HG02610 (cell line): ENCODE measurements around the gene LHX6.
A peak's percentile ranks its signal among the peaks of the same experiment; 100 is the strongest.

Experiments used
- ATAC-seq: cut with Tn5 transposase; IDR thresholded peaks from one replicate; pipeline ENCODE4 v1.9.1; 2021; ENCODE audit warnings: mild to moderate bottlenecking, moderate library complexity; ENCODE audit not compliant: unreplicated experiment

LHX6 gene

DNA sequence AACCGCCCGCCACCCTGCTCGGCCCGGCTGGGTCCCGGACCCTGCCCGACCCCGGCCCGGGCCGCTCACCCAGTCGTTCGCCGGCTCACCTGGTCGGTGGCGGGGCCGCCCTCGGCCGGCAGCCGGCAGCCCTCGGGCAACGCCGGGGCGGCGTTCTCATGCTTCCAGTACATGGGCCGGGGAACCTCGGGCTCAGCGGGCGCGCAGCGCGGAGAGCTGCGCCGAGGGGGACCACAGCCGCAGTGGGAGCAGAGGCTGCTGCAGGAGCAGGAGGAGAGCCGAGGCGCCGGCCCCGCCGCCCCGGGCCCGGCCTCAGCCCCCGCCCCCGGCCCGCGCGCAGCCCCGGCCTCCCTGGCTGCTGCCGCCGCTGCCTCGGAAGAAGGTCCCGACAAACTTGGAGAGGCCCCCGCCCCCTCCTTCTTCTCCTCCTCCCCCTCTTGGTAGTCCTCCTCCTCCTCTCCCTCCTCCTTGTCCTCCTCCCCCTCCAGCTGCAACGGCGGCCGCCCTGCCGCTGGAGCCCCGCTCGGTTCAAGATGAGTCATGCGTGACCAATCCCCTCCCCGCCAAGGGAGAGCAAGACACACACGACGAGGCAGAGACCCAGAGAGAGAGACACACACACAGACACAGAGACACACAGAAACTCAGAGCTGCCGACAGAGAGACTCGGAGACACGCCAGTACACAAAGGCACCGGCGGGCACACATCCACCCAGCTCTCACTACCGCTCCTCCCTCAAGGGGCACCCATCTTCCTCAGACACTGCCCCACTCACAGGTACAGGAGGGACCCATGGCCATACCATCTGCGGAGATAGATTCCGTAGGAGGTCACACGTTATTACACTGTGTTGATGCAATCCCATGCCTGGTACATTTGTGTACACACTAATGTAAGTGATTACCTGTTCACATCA lies at the start of gene LHX6:
Gene LHX6 (minus strand): TSS at position 390 of the 917 bp plus-strand sequence. CDS start 217 bp downstream, at position 173.
- no peak for ATAC-seq

DNA sequence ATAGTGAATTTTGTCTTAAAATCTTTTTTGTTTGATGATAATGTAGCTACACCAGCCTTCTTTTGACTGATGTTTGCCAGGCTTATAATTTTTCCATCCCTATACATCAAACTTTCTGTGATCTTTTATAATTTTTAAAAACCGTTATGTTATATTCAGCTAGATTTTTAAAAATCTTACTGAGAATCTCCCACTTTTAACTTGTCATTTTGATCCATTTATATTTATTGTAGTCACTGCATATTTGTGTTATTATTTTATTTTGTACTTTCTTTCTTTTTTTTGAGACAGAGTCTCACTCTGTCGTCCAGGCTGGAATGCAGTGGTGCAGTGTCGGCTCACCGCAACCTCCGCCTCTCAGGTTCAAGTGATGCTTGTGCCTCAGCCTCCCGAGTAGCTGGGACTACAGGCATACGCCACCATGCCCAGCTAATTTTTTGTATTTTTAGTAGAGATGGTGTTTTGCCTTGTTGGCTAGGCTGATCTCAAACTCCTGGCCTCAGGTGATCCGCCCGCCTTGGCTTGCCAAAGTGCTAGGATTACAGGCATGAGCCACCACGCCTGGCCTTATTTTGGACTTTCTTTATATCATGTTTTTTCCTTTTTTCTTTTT lies 48.6 kb upstream of the LHX6 start:
- ATAC-seq, result no peak

DNA sequence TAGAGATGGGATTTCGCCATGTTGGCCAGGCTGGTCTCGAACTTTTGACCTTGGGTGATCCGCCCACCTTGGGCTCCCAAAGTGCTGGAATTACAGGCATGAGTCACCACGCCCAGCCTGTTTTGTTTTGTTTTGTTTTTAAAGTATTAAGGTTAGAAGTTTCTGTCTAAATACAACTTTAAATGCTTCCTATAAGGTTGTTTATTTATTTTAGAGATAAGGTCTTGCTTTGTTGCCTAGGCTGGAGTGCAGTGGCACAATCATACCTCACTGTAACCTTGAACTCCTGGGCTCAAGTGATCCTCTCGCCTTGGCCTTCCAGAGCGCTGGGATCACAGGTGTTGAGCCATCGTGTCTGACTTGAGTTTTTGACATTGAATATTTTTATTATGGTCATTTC lies 47.3 kb upstream of the LHX6 start:
- no peak for ATAC-seq

DNA sequence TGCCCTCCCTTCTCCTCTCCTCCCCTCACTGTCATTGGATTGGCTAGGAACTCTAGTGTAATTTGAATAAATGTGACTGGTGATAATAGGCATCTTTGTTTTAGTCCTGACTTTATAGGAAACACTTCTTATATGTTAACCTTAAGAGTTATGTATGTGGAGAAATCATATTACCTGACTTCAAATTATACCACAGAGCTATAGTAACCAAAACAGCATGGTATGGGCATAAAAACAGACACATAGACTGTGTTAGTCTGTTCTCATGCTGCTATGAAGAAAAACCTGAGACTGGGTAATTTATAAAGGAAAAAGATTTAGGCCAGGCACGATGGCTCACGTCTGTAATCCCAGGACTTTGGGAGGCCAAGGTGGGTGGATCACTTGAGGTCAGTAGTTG lies 45.3 kb upstream of the LHX6 start:
- ATAC-seq, result no peak

DNA sequence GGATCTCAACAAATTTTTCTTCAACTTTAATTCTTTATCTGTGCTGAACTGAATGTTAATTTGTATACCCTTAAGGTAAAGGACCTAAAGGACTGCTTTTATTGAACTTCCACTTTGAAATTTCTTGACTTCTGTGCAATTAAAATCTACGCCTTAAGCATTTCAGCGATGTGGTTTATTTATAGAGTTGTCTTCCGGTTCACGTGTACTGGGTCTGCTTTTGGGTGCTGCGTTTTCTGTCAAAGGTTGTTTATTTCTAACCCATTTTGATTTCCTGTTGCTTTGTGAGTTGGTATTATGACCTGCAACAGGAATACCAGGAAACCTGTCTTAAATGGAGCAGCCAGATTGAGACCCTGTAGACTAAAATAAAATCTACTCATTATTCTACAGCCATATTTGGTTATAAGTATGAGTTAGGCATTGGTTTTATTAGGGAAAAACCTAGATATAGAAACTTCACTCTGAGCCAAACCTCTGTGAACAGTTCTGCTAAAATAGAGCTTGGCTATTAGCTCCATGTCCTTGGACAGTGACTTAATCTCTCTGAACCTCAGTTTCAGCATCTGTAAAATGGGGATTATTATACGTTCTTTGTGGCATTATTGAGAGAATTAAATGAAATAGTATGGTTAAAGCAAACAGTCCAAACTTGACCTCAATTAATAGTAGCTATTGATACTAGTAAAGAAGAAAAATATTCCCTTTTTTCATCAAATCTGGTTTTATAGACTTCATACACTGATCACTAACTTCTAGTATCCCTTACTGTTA lies 39.5 kb upstream of the LHX6 start:
- no peak for ATAC-seq

DNA sequence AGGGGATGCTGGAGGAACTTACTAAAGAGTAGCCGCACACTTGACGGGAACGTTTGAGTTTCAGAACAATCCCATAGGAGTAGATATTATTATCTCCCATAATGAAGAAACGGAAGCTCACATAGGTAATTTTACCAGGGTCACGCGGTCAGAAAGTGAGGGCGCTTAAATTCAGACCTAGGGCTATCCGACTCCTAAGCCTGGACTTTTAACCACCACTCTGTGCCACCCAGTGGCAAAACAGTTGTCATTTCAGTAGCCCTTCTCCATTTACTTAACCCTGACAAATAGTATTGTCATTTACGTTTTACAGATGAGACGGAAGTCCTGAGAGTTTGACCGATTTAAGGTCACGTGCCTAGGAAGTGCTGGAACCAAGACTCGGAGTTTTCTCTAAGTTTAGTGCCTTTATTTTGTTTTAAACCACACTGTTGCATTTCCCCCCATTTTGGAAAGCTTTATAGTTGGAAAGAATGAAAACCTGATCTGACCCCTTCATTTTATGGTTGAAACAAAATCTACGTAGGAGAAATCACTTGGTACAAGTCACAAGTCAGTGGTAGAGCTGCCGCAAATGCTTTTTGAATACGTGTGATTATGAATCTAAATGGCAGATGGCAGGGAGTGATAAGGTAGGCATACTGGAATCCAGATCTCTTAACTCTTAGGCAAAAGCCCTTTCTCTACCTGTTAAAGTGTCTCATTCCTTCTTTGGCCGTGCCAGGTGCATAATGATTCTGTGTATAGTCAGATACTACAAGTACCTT lies 36.6 kb upstream of the LHX6 start:
- peak; percentile 30 for ATAC-seq

DNA sequence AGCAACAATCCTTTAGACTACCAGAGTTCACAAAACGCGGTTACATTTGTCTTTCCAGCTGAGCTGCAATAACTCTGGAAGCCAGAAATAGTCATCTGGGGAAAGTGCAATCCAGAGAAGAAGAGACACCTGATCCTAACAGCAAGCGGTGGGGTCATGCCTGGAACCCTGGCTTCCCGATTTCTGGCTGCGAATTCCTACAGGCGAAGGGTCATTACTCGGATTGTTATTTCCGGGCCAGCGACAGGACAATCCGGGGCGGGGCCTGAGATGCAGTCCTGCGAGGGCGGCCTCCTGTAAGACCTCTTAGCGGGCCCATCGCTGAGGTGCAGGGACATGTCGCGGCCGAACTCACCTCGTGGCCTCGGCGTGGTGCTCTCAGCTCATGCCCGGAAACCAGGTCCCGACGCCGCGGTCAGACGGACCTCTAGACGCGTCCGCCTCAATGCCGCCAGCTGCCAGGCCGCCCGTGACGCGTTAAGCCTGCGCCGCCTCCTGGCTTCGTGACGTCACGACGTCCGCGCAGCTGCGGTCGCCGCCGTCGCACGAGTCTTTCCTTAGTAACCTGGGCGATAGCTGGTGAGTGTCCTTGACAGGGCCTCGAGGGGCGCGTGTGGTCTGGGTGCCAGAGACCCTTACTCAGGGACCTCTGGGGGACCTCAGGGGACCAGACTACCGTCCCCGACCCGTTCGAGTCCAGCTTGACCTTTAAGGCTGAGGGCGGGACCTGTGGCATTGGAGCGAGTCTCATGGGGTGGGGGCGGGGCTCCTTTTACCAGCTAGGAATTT lies 35.8 kb upstream of the LHX6 start, which contains the start of the genes MRRF and RBM18:
Gene MRRF (plus strand): TSS at position 523 of the 789 bp plus-strand sequence. CDS start 6,010 bp downstream, outside the sequence.
Gene RBM18 (minus strand): TSS at position 481 of the 789 bp plus-strand sequence. CDS start 3,348 bp downstream, outside the sequence.
- ATAC-seq, result peak; percentile 91

DNA sequence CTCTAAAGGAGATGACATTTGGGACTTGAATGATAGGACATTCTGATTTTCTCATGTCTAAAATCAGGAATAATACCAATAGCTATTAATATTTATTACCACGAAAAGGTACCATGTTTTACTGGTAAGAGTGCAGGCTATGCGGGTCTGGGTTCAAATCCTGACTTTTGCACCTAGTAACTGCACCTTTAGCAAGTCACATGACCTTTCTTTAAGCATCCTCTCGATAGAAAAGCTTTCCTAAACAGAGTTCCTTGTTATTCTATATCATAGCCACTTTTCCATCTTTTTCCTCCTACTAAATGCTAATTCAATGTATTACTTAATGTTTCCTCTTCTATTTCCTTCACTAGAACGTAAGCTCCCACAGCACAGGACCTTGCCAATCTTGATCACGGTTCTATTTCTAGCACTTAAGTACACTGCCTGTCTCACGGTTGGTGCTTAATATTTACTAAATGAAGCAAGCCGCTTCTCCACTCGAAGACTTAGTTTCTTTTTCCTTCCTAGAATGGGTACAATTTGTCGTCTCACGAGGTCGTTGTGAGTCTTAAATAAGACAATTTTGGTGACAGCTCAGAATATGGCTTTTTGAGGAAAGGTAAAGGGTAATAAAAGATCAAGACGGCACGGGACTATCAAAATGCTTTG lies 35.1 kb upstream of the LHX6 start:
- ATAC-seq, result no peak

DNA sequence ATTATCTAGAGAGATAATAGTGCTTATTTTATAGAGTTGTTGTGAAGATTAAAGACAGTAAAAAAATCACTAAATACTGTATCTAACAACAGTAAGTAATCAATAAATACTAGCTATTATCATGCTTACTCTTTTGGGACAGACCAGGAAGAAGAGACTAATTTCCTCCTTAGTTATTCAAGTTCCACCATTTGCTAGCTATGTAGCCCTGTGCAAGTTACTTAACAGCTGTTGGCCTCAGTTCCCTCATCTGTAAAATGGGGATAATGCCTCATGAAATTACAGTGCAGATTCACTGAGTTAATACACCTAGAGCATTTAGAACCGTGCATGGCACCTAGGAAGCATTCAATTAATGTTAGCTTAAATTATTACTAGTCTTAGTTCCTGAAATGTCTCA lies 33.3 kb upstream of the LHX6 start:
- no peak for ATAC-seq

DNA sequence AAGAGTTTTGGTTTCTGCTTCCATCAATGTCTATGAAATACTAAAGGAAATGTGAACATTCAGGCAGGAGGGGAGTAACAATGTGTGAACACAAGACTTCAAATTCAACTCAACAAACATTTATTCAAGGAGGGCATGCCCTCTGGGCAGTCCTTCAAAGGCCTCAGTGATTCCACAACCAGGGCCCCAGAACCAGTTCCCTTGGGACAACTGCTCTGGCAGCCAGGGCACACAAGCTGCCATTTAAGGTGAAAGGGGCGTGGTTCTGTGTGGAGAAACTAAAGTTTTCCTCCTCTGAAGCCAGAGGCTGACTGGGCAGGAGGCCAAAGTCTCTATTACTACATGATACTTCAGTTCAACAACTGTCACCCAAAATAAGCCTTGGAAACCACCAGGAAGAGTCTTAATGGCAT lies 32.7 kb upstream of the LHX6 start:
- no peak for ATAC-seq

DNA sequence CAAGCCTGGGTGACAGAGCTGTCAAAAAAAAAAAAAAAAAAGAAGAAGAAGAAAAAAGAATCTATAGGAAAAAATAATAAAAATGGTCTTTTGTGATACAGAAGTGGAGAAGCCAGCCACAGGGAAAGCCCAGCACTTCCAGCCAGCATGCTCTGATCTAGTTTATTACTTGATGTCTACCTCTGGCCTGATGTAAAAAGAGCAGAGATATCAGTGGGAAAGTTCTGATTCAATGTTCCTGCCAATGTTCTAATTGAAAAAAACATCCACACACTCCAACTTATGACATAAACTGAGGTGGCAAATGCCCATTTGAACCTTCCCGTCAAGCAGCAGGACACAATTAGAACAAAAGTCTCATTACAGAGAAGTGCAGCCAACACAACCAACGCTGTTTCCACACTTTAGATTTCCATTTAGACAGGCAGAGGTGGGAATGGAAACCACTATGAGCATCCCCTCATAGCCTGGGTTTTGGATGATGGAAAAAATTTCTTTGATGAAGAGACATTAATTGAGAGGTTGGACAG lies 30.2 kb upstream of the LHX6 start:
- ATAC-seq, result no peak

DNA sequence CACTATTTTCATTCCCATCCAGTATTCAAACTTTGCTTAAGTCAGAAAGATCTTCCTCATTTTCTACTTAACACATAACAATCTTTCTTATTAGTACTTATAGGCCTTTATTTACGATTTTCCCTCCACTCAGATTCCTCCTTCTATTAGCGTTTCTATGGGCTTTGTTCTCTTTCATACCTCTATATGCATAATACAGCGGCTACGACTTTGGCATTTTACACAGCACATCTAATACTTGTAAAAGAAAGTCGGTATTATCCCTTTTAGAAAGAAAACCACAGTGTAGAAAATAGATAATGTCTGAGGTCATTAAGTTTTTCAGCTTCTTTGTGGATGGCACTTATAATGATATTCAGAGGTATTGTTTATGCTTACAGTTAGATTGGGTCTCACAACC lies 27.4 kb upstream of the LHX6 start:
- no peak for ATAC-seq

DNA sequence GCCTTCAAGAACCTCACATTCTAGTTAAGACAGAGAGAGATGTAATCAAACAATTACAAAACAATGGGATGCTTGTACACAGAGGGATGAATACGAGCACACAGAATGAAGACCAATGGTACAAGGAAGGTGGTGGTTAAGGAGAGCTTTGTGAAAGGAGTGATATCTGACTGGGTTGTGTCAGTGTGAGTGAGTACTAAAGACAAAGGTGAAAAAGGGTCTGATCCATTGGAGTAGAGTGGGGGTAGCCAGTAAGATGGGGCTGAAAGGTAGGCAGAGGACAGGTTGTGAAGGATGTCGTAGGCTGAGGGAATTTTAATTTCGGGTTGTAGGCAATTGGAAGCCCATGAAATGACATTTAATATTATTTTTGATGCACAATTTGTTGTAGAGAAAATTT lies 26.0 kb upstream of the LHX6 start:
- ATAC-seq, result no peak

DNA sequence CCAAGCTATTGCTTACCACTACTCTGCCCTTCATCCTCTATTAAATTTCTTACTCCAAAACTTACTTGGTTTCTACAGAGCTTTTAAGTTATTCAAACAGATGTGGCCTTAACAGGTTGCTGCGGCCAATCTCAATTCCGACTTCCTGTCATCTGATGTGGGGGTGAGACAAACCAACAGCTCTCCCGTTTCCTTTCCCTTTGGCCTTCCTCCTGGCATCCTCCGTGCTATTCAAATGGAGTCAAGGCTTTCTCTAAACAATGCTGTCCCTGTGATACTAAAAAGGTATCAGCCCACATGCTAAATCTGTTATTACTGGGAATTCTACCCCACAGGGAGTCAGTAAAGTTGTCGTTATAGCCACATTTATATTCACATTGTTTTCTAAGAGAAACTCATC lies 24.0 kb upstream of the LHX6 start:
- ATAC-seq, result no peak

DNA sequence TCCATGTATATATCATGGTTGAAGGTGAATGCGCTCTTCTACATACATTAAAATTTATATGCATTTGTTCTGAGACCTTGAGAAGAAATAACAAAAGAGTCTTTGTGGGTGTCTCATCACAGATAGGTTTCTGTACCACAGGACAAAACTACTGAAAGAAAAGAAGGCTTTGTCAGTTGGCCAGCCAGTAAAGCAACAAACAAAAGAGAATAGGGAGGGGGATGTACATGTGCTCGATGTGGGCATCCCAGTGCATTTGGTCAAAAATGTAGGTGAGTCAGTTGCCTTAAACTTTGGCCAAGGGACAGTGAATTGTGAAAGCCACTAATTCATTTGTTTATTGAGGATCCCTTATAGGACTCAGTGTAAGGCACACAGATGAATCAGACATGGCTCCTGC lies 22.6 kb upstream of the LHX6 start:
- no peak for ATAC-seq

DNA sequence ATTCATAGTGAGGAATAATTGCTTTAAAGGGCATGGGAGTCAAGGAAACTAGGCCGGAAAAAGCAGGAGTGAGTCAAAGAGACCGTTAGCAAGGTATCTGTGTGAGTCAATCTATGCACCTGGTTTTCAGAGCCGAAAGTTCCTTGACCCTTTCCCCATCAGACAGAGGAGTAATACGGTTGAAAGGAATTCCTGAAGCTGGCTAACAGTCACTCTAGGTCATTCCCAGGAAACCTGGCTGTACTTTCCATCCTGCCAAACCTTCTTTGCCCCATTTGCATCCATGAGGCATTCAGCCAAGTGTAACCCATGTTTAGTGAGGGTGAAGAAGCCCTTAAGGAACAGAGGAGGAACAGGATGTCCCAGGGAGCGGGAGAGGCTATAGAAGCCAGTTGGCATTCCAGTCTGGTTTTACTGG lies 19.7 kb upstream of the LHX6 start:
- ATAC-seq, result no peak

DNA sequence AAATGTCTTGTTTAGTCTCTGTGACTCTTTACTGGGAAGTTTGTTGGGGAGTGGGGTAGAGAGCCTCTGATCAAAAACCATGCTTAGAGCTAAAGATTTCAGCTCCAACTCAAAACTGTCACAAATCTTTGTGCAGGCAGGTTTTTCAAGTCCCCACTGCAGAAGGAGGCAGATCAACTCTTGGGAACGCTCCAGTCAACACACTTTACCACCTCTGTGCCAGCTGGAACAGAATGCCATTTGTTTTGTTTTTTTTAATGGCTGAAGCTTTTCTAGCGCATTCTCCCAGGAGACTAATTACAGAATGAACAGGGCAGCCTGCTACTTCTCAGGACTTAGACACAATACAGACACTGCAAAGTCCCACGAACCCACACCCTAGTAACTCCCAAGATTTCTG lies 17.9 kb upstream of the LHX6 start:
- no peak for ATAC-seq

DNA sequence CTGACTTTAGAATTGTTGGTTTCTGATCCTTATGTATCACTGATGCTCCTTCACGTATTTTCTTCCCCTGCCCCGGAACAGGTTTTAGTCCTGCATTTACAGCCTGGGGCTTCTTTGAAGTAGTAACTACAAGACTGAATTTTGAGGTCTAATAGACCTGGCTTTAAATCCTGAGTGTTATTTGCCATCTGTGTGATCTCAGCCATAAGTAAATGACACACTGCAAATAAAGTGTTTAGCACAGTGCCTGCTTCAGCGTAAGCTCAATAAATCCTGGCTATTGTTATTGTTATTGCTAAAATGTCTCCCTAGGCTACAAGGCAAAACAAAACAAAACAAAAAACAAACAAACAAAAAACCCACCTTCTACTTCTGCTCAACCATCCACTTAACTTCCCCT lies 15.6 kb upstream of the LHX6 start:
- ATAC-seq, result no peak

DNA sequence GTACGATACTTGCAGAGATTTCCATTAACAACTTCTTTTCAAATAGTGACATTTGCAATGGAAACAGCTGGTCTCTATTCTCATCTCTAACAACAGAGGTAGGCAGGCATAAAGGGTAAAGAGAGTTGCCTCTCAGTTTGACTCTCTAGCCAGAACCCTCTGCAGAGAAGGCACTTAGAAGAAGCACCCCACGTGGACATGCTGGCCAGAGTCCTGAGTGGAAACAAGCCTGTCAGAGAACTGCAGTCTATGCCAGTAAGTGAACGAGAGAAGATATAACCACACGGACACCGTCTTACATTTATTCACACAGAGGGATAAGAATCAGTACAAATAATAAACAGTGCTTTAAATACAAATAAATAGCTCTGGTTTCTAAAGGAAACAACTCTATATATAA lies 11.0 kb upstream of the LHX6 start:
- no peak for ATAC-seq
